Heart right ventricle (tissue), 16 donors: ENCODE measurements around the gene KIAA0930. TPM values are rescaled to one million over a fixed set of nuclear protein-coding genes. Genes with fewer than 3 reads are reported as not detected.
A peak's percentile ranks its signal among the peaks of the same experiment; 100 is the strongest.

Experiments used
- ATAC-seq, 8 donors: fragments of 200-7000 bp; cut with Tn5 transposase; one replicate each; pipeline ENCODE4 v1.9.1; 2020; ENCODE audit warnings: mild to moderate bottlenecking in 8 of 8, moderate library complexity in 8 of 8, moderate number of reproducible peaks in 1 of 8
- DNase-seq, 2 donors: peaks; one replicate each; pipeline ENCODE4 v3.0.0-alpha.2; 2020
- H3K27ac ChIP-seq, 10 donors: fragments of 200-600 bp; sonication (generic) in 2 of 10; one replicate each; pipeline versions ENCODE4 v1.5.0 to v1.8.0; 2020 to 2022; ENCODE audit warnings: mild to moderate bottlenecking in 3 of 10
- H3K27me3 ChIP-seq, 7 donors: fragments of 200-600 bp; one replicate each; pipeline ENCODE4 v1.8.0; 2021 to 2022; ENCODE audit warnings: mild to moderate bottlenecking in 2 of 7
- H3K36me3 ChIP-seq, 9 donors: fragments of 200-600 bp; sonication (generic) in 1 of 9; one replicate each; pipeline versions ENCODE4 v1.5.0 to v1.8.0; 2020 to 2022; ENCODE audit warnings: mild to moderate bottlenecking in 2 of 9
- H3K4me1 ChIP-seq, 9 donors: fragments of 200-600 bp; sonication (generic) in 1 of 9; one replicate each; pipeline versions ENCODE4 v1.5.0 to v1.8.0; 2020 to 2022; ENCODE audit warnings: mild to moderate bottlenecking in 4 of 9
- H3K4me3 ChIP-seq, 10 donors: fragments of 200-600 bp; sonication (generic) in 2 of 10; one replicate each; pipeline versions ENCODE4 v1.5.0 to v1.8.0; 2020 to 2022; ENCODE audit warnings: mild to moderate bottlenecking in 7 of 10, moderate library complexity in 2 of 10
- H3K9me3 ChIP-seq, 11 donors: fragments of 200-600 bp in 10 of 11; sonication (generic) in 2 of 11; one replicate each; pipeline versions ENCODE4 v1.5.0 to v1.8.0; 2013 to 2022; ENCODE audit warnings: mild to moderate bottlenecking in 2 of 11, control low read depth in 1 of 11, moderate library complexity in 1 of 11
- CTCF ChIP-seq, 9 donors: fragments of 200-600 bp; sonication (generic) in 2 of 9; IDR thresholded peaks; one replicate each; pipeline versions ENCODE4 v1.5.0 to v1.8.0; 2021 to 2022; ENCODE audit warnings: antibody characterized with exemption in 9 of 9, mild to moderate bottlenecking in 5 of 9, moderate library complexity in 1 of 9
- WGBS, 2 donors: extraction: QIAGEN DNeasy Blood & Tissue Kit; methylation state at CpG; one replicate each; pipeline ENCODE4 v1.1.7; 2013; ENCODE audit warnings: inconsistent platforms in 1 of 2; 5-methylcytosine and 5-hydroxymethylcytosine counted together
- intact Hi-C, 10 donors: fragments of 100-400 bp; cut with DNase I; formaldehyde crosslinking; loops; one replicate each; pipeline versions ENCODE4 v1.11.1 to v1.14.2; 2022
- polyA plus RNA-seq, 2 donors: library from polyadenylated mRNA; stranded (reverse); fragments of 200-250 nt; gene quantifications; one replicate each; pipeline ENCODE4 v1.2.3, GENCODE V29; 2013
- total RNA-seq, 10 donors: library from RNA; stranded (reverse); fragmentation: NEBNext Ultra II Directional in 3 of 10; extraction: Animal tissue kit (Norgen Biotek cat#: 25700) in 3 of 10; gene quantifications; one replicate each; pipeline versions ENCODE4 v1.2.1 to v1.2.4, GENCODE V29; 2021 to 2023
- donor health status: Arrhythmogenic right ventricular cardiomyopathy.
- donor health status: ischemic (EF 13 %, LVEDD 7.1; RV severe dilation, severe dysfunction).
- donor health status: healthy with polysubstance abuse.
- donor health status: DM: no; HTN: yes; CAD: no.
- donor health status: DM: no; HTN: no; CAD: no.
- donor health status: ischemic (EF 25% LVEDD 6.9; RV normal size, moderate dysfunction).
- donor health status: ischemic (EF 25% LVEDD 5.7; RV mildly dilated, moderate dysfunction).
- donor health status: healthy.
- donor health status: DM: yes; HTN: yes; CAD: no.
- donor health status: Ischemic cardiomyopathy.
- donor health status: ischemic (EF 35%, LVEDD 5.7; RV mildly dilated, moderate dysfunction).
- donor health status: nonischemic (EF 11% LVEDD 7.7; RV severe dilation, severe dysfunction).
- donor health status: DM: yes; HTN: yes; CAD: no.
- donor health status: PGD.
- donor health status: ischemic (EF 29% LVEDD 5.4; RV normal size, mild dysfunction).
- donor health status: nonischemic (EF 23%, LVEDD 6.1; RV moderate dilation, normal function).

Gene KIAA0930
- total and polyA plus RNA-seq, 12 donors, result 9.1 to 48.3 (median 16.3) TPM

GRCh38 chr22:45265535-45265934, 24.8 kb upstream of the KIAA0930 start:
- no peak for ATAC-seq
- H3K9me3 ChIP-seq, result no peaks in the 10 kb centered on the region
- H3K36me3 ChIP-seq, result no peaks in the 10 kb centered on the region
- peaks cover 3 to 41% (median 23%) of the 10 kb centered on the region in 9 donors for H3K4me1 ChIP-seq
- 69 to 71% methylated on average over 7 of the region's 7 CpGs for WGBS, 2 donors
- H3K4me3 ChIP-seq, result no peak overlapping the region
- no peak for TF ChIP-seq CTCF (IDR thresholded peaks at IDR 0.05)
- intact Hi-C loops, result loop anchor here in 4 of 10 donors (5.0 to 10.0 kb wide), 3 partner anchors 172 to 441 kb away; no protein-coding TSS in a partner anchor
- no peak for DNase-seq
- peaks cover 0 to 12% (median 0%) of the 10 kb centered on the region in 7 donors for H3K27me3 ChIP-seq
- H3K27ac ChIP-seq, result no peak overlapping the region

DNA sequence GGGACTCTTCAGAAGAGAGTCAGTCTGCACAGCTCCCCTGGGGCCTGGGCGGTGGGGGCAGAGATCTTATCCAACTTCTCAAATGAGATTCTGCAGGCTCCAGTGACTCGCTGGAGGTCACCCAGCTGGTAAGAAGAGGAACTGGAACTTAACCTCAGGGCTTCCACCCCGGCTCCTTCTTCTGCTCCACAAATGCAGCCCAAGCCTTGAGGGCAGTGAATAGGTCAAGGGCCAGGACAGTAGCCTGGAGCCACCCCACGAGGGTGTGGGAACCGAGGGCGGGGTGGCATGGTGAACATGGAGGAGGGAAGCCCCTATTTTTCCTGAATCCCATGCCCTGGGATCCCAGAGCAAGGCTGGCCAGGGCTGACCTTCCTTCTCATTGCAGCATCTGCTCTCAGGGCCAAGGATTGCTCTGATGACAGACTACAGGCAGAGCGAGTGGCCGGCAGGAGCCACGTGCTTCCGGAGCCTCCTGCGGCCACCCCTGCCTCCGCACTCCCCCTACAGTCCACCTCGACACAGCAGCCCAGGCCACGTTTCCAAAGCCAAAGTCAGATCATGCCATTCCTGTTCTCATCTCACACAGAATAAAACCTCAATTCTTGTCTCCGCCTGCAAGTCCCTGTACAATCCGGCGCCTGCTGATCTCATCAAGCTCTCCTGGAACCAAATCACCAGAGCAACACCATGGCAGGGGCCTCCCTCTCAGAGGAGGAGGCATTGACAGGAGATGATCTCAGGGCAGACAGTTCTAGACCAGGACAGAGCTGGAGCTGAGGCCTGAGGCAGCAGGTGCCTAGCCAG, 23.0 kb upstream of the KIAA0930 start:
- intact Hi-C loops, result loop anchor here in 3 of 10 donors (5.0 to 10.0 kb wide), 2 partner anchors 161 to 439 kb away; no protein-coding TSS in a partner anchor
- H3K4me3 ChIP-seq, result no peak overlapping the region
- peak; percentile 42 to 77 (median 73) for TF ChIP-seq CTCF (IDR thresholded peaks at IDR 0.05)
- DNase-seq (peak; percentile 71 to 75), ATAC-seq (peak; percentile 84 to 94 (median 92))
- H3K4me1 ChIP-seq, result peaks cover under 1 to 26% (median 12%) of the 10 kb centered on the region in 9 donors
- WGBS, 2 donors, result 22 to 29% methylated on average over 14 to 17 of the region's 17 CpGs
- H3K36me3 ChIP-seq, result no peaks in the 10 kb centered on the region
- H3K27ac ChIP-seq, result peak overlapping the region in 7 of 10 donors; percentile 0 to 66 (median 37)
- H3K9me3 ChIP-seq, result no peaks in the 10 kb centered on the region
- peaks cover 0 to 12% (median 0%) of the 10 kb centered on the region in 7 donors for H3K27me3 ChIP-seq

GRCh38 chr22:45262931-45263462, 22.3 kb upstream of the KIAA0930 start:
- no peaks in the 10 kb centered on the region for H3K9me3 ChIP-seq
- peak overlapping the region in 6 of 10 donors; percentile 0 to 66 (median 42) for H3K27ac ChIP-seq
- intact Hi-C loops, result loop anchor here in 3 of 10 donors (5.0 to 10.0 kb wide), 2 partner anchors 161 to 438 kb away; no protein-coding TSS in a partner anchor
- H3K4me1 ChIP-seq, result peaks cover 0 to 26% (median 12%) of the 10 kb centered on the region in 9 donors
- H3K36me3 ChIP-seq, result no peaks in the 10 kb centered on the region
- peaks cover 0 to 10% (median 0%) of the 10 kb centered on the region in 7 donors for H3K27me3 ChIP-seq
- TF ChIP-seq CTCF (IDR thresholded peaks at IDR 0.05), result no peak
- WGBS, 2 donors, result 81 to 86% methylated on average over 14 of the region's 14 CpGs
- DNase-seq, result no peak
- no peak overlapping the region for H3K4me3 ChIP-seq
- no peak for ATAC-seq

DNA sequence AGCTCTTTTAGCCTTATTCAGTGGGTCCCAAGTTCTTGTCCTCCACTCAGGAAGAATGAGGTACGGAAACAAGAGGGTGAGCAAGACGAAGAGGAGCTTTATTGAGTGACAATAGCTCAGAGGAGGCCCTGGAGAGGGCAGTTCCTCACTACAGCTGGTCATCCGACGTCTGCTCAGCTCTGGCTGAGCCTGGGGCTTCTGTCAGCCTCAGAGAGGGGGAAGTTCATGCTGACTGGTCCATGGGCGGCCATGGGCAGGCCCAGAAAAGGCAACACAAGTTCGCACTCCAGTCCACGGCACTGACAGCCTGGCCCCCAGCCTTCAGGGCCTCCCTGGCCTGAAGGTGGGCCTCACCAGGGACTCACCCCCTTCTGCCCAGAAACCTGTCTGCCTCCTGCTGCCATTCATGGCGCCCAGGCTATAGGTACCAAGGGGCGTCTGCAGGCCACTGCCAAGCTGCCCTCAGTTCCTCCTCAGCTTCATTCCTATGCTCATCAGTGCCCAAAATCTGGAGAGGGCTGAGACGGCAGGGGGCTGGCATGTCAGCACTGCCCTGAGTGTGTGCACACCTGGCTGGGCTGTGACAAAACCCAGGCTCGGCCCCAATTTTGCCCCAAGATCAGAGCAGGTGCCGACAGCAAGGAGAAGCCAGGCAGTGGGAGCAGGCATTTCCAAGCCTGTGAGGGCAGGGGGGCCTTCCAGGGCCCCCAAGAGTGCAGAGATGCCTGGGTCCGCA, 21.7 kb upstream of the KIAA0930 start:
- H3K4me3 ChIP-seq, result no peak overlapping the region
- no peaks in the 10 kb centered on the region for H3K9me3 ChIP-seq
- no peak overlapping the region for H3K27ac ChIP-seq
- intact Hi-C loops, result loop anchor here in 3 of 10 donors (5.0 to 10.0 kb wide), 2 partner anchors 160 to 438 kb away; no protein-coding TSS in a partner anchor
- DNase-seq, result no peak
- peaks cover 0 to 26% (median 12%) of the 10 kb centered on the region in 9 donors for H3K4me1 ChIP-seq
- H3K36me3 ChIP-seq, result no peaks in the 10 kb centered on the region
- peaks cover 0 to 4% (median 0%) of the 10 kb centered on the region in 7 donors for H3K27me3 ChIP-seq
- TF ChIP-seq CTCF (IDR thresholded peaks at IDR 0.05), result no peak
- peak in 5 of 8 donors; percentile 3 to 48 (median 23) for ATAC-seq
- 71% methylated on average over 13 of the region's 13 CpGs for WGBS, 2 donors
